CD4-positive, alpha-beta T cell treated with Interleukin-15 for 1 hour (primary cell): ENCODE measurements around the gene PDLIM7.
"Not testable (repeated sequence)": the region's sequence is repeated elsewhere in the genome, so short reads cannot be mapped to it uniquely, and the experiment has no call there.

ENCODE experiments used
- DNase-seq: peaks from one replicate; pipeline ENCODE4 v3.0.0-alpha.2; 2020

The PDLIM7 gene

DNA sequence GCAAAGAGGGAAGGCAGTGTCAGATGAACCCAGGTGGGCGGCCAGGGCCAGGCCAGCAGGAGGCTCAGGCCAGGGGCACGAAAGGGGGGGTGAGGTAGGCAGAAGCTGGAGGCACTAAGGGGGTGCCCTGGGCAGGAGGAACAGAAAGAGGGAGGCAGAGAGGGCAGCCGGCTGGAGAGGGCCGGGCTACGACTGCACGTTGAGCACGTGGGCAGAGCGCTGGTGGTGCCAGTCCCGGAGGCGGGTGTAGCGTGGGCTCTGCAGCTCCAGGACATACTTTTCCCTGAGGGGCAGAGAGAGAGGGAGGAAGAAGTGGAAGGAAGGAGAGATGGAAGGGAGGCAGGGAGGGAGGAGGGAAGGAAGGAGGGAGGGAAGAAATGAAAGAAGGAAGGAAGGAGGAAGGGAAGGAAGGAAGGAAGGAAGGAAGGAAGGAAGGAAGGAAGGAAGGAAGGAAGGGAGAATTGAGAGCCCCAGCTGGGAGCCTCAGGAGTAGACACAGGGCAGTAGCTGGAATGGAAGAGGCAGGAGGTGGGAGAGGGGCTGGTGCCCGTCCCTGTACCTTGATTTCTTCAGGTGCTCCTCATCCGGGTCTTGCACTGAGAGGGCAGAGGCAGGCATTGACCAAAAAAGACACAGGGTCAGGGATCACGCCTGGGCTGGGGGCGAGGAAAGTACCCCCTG lies 7.0 kb downstream of the PDLIM7 start:
- DNase-seq, result no peak

DNA sequence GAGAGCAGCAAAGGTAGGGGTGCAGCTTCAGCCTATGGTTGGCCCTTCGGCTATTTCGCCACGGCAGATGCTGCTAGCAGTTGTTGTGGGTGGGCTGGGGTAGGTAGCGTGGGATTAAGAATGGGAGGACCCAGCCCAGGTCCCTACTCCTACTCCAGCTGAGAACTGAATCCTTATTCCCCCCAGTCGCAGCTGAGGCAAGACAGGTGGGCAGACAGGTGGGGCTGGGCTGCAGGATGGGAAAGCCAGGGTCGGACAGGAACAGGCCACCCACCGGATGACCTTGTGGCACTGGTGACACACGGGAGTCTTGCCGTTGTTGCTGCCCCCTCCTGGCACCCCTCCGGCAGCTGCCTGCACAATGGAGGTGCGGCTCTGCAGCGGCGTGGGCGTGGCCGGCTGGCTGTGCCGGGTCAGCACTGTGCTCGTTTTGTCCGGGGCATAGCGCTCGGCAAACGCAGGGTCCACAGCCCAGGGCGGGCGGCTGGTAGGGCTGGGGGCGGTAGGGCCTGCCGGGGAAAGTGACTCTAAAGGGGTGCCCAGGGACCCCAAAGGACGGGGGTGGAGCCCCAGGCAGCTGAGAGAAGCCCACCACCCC lies 8.2 kb downstream of the PDLIM7 start:
- no peak for DNase-seq

DNA sequence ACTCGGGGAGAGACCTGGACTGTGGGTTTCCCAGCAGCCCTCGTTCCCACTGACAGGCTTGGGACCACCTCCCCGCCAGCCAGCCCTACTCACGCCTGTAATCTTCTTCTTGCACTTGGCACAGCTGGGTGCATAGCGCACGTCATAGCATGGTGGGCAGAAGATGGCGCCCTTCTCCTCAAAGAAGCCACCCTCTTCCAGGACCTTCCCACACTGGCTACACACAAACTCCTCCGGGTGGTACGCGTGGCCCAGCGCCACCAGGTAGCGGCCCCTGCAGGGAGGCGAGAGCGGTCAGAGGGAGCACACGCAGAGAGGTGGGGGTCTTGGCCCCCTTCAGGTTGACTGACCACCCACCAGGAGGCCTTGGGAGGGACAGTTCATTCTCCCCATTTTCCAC lies 9.4 kb downstream of the PDLIM7 start:
- DNase-seq, result no peak

DNA sequence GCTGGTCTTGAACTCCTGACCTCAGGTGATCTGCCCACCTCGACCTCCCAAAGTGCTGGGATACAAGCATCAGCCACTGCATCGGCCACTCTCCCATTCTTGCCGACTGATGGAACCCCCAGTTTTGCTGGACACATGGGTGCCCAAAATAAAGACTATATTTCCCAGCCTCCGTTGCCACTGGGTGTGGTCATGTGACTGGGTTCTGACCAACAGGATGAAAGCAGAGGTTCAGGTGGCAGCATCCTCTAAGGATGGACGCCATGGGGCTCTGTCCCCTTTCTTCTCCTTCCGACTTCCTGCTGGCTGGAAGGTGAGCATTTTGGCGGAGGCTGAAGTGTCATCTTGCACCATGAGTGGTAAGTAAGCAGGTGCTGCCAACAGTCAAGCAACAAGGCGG lies 10.3 kb downstream of the PDLIM7 start:
- DNase-seq, result no peak

DNA sequence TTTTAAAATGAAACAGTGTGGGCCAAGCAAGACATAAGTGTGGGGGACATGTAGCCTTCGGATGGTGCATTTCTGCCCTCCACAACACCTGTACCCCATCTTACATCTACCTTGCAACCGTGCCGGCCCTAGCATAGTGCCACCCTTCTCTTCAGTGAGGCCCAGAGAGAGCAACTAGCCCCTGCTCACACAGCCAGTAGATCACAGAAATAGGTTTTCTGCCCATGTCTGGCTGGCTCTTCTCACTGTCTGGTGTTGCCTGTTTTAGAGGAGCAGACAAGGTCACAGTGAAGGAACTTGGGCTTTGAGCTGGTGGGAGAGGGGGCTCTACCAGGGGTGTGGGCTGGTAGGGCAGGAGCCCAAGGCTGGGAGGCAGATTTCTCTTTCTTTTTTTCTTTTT lies 11.1 kb downstream of the PDLIM7 start:
- no peak for DNase-seq

DNA sequence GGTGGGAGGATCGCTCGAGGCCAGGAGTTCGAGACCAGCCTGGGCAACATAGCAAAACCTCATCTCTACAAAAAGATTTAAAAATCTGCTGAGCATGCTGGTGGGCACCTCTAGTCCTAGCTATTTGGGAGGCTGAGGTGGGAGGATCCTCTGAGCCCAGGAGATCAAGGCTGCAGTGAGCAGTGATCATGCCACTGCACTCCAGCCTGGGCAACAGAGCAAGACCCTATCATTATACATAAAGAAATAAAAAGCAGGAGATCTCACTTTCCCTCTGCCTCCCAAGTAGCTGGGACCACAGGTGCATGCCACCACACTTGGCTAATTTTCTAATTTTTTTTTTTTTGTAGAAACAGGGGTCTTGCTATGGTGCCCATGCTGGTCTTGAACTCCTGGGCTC lies 11.7 kb downstream of the PDLIM7 start:
- not testable (repeated sequence) for DNase-seq

DNA sequence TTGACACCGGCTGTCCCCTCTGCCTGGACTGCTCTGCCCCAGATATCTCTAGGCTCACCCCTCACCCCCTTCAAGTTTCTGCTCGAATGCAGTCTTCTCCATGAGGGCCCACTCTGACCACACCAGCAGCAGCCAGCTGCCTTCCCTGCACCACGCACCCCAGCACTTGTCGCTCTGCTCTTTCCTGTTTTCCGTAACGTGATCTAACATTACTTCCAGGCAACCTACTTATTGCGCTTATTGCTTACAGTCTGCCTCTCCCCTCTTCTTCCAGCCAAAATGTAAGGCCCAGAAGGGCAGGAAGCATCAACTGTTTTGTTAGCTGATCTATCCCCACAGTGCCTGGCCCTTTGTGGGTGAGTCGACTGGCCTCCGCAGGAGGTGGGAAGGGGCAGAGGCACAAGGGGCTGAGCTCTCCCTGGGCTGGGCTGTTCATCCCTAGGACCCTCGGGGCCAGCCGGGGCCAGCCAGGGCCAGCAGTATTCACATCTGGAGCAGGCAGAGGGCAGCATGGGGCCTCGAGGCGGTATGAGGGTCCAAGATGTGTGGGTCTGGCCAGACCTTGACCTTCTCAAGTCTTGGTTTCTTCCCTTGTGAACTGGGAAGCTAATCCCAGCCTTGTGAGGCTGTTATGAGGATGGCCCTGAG lies 12.4 kb downstream of the PDLIM7 start:
- no peak for DNase-seq

DNA sequence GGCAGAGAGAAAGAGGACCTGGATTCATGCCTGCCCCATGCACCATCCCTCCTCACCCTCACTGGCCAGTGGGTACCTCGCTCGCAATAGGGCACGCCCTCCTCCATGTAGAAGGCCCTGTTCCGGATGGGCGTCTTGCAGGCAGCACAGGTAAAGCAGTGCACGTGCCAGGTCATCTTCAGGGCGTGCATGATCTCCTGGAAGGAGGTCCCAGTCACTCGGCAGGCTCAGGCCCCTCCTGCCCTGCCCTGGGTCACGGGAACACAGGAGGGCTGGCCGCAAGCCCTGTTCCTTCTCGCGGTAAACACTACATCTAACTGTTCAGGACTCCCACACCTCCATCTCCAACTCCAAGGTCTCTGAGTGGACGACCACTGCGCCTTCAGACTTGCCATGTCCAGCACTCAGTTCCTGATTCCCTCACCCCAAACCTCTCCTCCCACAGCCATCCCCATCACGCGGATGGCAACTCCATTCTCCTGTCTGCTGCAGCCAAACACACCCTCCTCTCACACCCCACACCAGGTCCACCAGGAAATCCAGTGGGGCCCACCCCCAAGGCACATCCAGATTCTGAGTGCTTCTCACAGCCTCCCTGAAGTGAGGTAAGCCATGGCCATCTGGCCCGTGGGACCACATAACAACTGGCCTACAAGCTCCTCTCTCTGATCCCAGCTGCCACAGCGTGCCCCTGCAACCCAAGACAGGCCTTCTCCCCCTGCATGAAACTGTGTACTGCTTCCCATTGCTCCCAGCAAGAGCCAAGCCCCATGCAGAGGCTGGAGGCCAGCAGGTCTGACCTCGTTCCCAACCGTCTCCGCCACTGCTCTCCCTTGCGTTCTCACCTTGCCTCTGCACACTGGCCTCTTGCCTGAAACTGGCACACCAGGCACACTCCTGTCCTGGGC lies 13.2 kb downstream of the PDLIM7 start:
- DNase-seq, result no peak

DNA sequence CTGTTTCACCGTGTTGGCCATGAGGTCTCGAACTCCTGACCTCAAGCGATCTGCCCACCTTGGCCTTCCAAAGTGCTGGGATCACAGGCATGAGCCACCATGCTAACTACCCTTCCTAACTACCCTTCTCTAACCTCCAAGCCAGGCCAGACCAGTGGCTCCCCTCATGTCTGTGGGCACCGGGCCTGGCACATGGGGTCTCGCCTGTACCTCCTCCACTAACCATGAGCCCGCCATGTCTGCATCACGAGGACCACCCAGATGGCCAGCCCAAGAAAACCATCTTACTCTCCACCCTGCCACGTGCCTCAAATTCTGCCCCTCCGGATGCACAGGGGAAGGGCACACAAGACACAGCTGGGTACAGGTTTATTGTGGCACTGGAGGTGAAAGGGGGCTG lies 14.4 kb downstream of the PDLIM7 start:
- no peak for DNase-seq

DNA sequence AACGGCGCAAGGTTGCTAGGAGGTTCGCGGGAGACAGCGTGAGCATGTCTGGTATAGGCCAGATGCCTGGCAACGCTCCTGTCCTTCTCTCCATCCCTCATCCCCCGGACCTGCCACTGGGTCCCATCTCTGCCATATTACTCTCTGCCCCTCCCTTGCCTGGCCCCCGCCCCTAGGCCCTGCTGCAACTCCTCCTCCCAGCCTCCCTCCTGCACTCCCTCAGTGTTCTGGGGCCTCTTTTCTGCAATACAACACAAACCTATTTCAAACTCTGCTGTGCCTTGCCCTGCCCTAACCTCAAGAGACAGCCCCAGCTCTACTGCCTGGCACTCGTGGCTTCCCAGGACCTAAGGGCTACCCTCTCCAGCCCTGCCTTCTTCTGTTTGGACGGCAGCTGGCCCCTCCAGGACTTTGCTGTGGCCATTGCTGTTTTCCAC lies 15.0 kb downstream of the PDLIM7 start:
- no peak for DNase-seq

DNA sequence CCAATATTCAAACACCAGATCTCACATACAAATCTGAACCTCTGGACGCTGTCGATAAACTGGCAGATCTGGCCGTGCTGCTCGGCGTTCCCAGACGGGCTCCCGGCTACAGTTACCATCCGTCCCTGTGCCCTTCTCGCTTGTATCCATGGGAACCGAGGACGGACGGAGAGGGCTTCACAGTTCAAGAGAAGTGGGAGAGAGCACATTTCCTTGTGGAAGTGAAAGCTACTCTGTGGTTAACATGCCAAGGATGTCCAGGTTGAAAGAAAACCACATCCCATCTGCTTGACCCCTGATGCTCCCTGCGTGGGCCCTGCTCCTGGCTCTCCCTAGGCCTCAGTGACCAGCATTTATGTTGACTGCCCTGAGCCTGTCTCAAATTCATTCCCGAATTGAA lies 17.6 kb downstream of the PDLIM7 start:
- no peak for DNase-seq

DNA sequence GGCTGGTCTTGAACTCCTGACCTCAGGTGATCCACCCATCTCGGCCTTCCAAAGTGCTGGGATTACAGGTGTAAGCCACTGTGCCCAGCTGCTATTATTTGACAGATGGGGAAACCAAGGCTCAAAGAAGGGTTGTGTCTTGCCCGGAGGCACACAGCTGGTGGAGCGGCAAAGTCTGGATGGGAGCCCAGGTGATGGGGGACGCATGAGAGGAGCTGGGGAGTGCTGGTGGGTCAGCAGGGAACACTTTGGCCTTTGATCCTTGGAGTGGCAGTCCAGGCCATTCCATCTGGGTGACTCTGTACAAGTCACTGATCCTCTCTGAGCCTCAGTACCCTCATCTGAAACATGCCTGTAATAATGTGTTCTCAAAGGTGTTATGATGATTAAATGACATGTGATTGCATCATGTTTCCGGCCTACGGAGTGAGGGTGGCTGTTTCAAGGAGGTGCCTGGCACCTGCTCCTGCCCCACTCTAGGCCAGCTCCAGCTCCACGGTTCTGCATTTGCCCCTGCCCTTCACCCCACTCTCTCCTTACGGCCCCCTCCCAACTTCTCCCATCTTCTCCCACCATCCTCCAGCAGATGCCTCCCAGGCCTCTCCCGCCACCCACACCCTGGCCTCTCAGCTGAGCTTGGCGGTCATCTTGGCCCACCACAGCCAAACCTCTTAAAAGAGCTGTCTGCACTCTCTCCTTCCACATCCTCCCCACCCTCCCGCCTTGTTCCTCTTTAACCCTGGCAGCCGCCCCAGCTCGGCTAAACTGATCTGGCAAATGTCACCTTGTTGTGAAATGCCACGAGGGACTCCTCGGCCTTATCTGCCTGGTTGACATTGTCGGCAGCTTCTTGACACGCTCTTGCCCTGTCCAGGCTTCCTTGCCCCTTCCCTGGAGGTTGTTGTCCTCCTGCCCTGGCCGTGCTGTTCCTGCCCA lies 18.4 kb downstream of the PDLIM7 start:
- DNase-seq, result peak; percentile 59

DNA sequence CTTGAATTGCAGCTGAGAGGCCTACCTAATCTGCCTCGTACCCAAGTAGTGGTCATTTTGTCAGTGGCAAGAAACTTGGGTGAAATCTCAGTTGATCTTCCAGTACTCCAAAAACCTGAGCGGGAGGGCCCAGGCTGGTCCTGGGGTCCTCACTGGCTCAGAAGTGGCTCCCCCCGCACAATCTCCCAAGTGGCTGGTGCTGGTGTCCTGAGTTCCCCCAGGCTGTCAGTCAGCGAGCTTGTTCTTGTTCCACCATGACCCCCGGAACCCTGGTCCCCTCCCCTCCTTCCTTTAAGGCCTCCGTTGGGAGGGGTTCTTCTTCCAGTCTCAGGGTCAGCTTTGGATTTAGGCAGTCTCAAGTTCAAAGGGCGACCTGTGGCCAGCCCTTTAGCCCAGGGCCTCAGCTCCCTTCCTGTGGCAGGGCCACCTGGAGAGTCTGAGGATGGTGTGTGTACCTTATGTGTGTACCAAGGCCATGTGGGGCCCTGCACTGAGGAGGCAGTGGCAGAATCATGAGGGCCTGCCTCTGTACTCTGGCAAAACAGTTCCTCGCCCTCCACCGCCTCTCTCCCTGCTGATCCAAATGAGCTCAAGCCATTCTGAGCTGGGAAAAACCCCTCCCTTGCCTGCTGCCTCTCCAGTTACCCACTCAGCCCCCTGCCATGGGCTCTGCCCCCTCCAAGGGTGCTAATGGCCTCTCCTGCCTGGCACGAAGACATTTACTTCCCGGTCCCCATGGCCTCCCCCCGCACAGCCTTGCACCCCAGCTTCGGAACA lies 19.5 kb downstream of the PDLIM7 start:
- DNase-seq, result no peak

DNA sequence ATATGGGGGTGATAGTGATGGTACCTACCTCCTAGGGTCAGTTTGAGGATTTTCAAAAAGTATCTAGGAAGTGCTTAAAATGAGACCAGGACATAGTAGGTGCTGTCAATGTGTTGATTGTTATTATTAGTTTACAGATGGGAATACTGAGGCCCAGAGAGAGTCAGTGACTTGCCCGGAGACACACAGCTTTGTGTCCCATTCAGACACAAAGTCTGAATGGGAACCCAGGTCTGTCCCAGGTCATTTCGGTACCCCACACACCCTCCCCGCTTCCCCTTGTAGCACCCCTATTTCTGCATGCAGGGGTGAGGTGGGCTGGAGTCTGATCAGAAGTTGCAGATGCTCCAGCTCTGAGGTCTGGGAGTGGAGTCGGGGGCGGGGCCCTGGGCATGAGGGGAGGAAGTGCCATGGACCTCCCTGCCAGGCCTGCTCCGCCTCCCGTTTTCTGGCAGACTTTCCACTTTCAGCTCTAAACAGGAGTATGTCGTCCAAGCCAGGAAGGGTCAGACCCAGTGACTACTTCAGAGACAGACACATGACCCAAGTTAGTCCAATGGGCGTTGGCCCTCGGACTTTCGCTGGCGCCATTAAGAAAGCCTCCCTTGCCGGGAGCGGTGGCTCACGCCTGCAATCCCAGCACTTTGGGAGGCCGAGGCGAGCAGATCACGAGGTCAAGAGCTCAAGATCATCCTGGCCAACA lies 20.7 kb downstream of the PDLIM7 start:
- no peak for DNase-seq

DNA sequence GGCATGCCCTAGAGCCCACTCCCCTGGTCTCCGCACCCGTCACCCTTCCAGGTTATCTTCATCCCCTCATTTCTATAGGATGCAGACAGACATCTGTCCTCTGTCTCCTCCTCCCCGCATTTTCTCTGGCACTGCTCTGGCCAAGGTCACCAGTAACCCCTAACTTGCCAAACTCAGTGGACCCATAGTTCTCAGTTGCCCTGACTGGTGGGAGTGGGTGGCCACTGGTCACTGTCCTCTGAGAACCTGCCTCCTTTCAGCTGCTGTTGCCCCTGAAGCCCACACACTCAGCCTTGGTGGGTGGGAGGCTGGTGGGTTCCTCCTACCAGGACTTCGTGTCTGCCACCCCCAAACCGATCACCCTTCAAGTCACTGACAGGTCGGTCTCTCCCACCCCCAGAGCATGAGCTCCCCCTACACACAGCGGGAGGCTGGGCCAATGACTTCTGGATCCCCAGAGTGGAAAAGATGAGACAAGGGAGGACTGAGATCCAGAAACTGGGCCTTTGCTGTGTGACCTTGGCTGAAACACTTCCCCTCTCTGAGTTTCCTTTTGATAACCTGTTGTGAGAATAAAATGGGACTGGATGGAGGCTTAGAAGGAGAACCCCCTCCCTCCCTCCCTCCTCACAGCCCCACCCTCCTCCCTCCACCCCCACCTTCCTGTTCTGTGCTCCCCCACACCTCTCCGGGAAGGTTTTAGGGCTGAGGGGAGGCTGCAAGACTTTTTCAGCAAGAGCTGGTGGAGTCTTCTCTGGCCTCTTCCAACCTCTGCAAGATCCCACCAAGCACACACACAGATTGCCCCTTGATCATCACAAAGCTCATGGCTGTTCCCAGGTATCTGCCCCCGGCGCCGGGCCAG lies 21.6 kb downstream of the PDLIM7 start:
- DNase-seq, result no peak

DNA sequence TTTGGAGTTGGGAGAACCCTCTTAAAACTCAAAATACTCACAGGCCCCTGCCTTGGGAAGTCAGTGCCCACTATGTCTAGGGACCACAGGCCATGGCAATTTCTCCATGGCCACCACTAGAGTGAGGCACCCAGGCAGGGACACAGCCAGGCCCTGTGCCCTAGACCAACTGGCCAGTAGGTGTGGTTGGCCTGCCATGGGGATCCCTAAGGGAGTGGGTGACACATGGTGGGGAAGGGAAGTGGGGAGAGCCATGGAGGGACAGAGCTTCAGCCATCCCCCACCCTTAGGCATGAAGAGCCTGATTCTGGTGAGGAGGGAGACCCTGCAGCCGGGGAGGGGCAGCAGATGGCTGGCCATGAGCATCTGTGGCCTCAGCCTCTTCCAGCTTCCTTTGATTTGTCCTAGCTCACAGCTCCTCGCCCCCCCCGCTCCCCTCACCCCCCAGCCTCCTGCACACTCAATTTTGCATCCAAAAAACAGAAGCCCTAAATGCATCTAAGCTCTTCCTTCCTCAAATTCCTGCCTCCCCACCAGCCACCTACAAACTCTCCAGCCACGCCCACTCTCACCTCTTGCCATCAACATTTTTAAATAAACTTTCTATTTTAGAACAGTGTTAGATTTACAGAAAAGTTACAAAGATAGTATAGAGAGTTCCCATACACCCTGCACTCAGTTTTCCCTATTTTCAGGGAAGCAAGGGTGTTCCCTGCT lies 22.4 kb downstream of the PDLIM7 start:
- no peak for DNase-seq

DNA sequence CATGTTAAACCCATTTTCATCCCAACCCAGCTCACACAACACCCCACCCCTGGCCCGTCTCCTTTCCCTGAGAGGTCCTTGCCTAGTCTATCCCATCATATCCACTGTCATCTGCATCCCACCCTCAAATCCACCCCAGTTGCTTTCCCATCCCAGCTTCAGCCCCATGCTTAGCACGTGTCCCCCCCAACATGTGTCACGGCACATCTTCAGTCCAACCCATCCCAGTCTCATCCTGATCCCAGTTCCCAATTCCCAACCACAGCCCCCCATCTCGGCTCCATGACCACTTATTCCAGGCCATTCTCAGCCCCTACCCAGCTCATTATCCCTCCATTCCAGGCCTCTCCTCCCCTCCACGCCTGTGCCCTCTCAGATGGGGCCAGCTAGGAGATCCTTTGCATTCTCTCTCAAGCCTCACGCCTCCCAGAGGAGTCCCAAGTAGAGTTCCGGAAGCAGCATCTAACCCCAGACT lies 23.4 kb downstream of the PDLIM7 start:
- no peak for DNase-seq

DNA sequence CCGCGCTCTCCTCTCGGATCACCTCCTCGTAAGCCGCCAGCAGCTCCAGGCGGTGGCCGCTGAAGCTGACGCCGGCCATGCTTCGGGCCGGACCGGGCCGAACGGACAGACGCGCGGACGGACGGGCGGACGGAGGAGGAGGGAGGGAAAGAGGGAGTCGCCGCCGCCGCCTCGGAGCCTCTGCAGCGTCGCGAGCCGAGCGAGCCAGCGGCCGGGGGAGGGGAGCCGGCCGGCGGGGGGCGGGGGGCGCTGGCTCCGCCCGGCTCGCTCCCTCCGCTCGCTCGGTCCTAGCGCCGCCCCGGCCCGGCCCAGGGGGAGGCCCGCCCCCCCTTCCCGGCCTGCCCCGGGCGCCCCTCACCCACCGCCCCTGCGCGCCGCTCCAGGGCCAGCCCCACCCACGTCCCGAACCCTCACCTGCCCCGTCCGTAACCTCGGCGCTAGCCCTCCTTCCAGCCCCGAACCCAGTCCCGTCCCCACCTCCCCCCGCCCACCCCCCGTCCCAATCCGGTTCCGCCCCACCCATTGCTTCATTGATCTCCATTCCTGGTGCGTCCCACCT lies 23.9 kb downstream of the PDLIM7 start, which contains the start of gene DBN1:
Gene DBN1, minus strand, starts transcription at position 192 of the 559 bp plus-strand sequence. Its CDS starts 113 bp downstream, at position 79.
- no peak for DNase-seq
